Vagina (tissue), 2 donors: ENCODE measurements around the gene UNC5B. TPM values are rescaled to one million over a fixed set of nuclear protein-coding genes. Genes with fewer than 3 reads are reported as not detected.
A peak's percentile ranks its signal among the peaks of the same experiment; 100 is the strongest.

Source experiments
- DNase-seq, 2 donors: peaks; one replicate each; pipeline ENCODE4 v3.0.0-alpha.2; 2017; ENCODE audit errors: extremely low spot score in 2 of 2
- H3K27ac ChIP-seq: fragments of 200-600 bp; sonication (generic); one replicate; pipeline ENCODE4 v1.5.1; 2019
- H3K27me3 ChIP-seq: fragments of 200-600 bp; sonication (generic); one replicate; pipeline ENCODE4 v1.5.1; 2019
- H3K36me3 ChIP-seq, 2 donors: fragments of 200-600 bp; sonication (generic); one replicate each; pipeline ENCODE4 v1.5.1; 2017 to 2019
- H3K4me1 ChIP-seq: fragments of 200-600 bp; sonication (generic); one replicate; pipeline ENCODE4 v1.5.1; 2019
- H3K4me3 ChIP-seq, 2 donors: fragments of 200-600 bp; sonication (generic); 1 replicate in 1 of 2; 2 replicates in 1 of 2; pipeline ENCODE4 v1.5.1; 2016 to 2019
- H3K9me3 ChIP-seq: fragments of 200-600 bp; sonication (generic); one replicate; pipeline ENCODE4 v1.5.1; 2019
- CTCF ChIP-seq, 3 experiments: fragments of 450-650 bp in 2 of 3; fragments of 200-600 bp in 1 of 3; sonication (generic) in 1 of 3; IDR thresholded peaks; one replicate each; pipeline ENCODE4 v1.5.1; 2017 to 2019; ENCODE audit warnings: antibody characterized with exemption in 3 of 3, mild to moderate bottlenecking in 2 of 3, moderate library complexity in 2 of 3
- POLR2A ChIP-seq, 2 donors: fragments of 450-650 bp; IDR thresholded peaks; one replicate each; pipeline ENCODE4 v1.6.1; 2017; ENCODE audit warnings: antibody characterized with exemption in 2 of 2, mild to moderate bottlenecking in 2 of 2, moderate library complexity in 2 of 2
- POLR2AphosphoS5 ChIP-seq, 2 donors: sonication (generic); formaldehyde crosslinking; IDR thresholded peaks; one replicate each; pipeline ENCODE4 v1.9.0; 2017; ENCODE audit warnings: antibody characterized with exemption in 2 of 2, mild to moderate bottlenecking in 2 of 2, low read depth in 1 of 2; ENCODE audit not compliant: insufficient read depth in 1 of 2
- intact Hi-C: fragments of 100-400 bp; cut with DNase I; formaldehyde crosslinking; loops from one replicate; pipeline ENCODE4 v1.15.1; 2023
- total RNA-seq: library from RNA; depleted of rRNA; stranded (reverse); fragments of >200 nt; gene quantifications from one replicate; pipeline ENCODE4 v1.2.3, GENCODE V29; 2016

UNC5B gene
- total RNA-seq, 1 donor from 2014 or later: 24.3 TPM

GRCh38 chr10:71284544-71285179, 72.3 kb downstream of the UNC5B start:
- intact Hi-C loops: loop anchor here (5.0 kb wide), 1 partner anchor 357 kb away; no protein-coding TSS in a partner anchor
- no peak for DNase-seq
- no peaks in the 10 kb centered on the region for H3K9me3 ChIP-seq
- TF ChIP-seq POLR2A (IDR thresholded peaks at IDR 0.05): no peak
- TF ChIP-seq CTCF (IDR thresholded peaks at IDR 0.05): no peak
- TF ChIP-seq POLR2AphosphoS5 (IDR thresholded peaks at IDR 0.05; ENCODE audit: insufficient read depth in 1 of 2, low read depth in 1 of 2): no peak
- H3K36me3 ChIP-seq: peaks cover 0 to 20% of the 10 kb centered on the region in 2 donors
- no peaks in the 10 kb centered on the region for H3K4me1 ChIP-seq
- H3K27ac ChIP-seq: no peak overlapping the region
- no peak overlapping the region for H3K4me3 ChIP-seq
- H3K27me3 ChIP-seq: no peaks in the 10 kb centered on the region

GRCh38 chr10:71285180-71285545, 72.8 kb downstream of the UNC5B start:
- H3K27me3 ChIP-seq: no peaks in the 10 kb centered on the region
- TF ChIP-seq CTCF (IDR thresholded peaks at IDR 0.05) (peak; percentile 52 to 79 (median 70)), POLR2AphosphoS5 (IDR thresholded peaks at IDR 0.05; ENCODE audit: insufficient read depth in 1 of 2, low read depth in 1 of 2) (no peak), POLR2A (IDR thresholded peaks at IDR 0.05) (no peak)
- no peak overlapping the region for H3K4me3 ChIP-seq
- H3K9me3 ChIP-seq: no peaks in the 10 kb centered on the region
- H3K36me3 ChIP-seq: peaks cover 0 to 20% of the 10 kb centered on the region in 2 donors
- DNase-seq: no peak
- H3K4me1 ChIP-seq: no peaks in the 10 kb centered on the region
- intact Hi-C loops: loop anchor here (5.0 kb wide), 1 partner anchor 358 kb away; no protein-coding TSS in a partner anchor
- no peak overlapping the region for H3K27ac ChIP-seq

GRCh38 chr10:71285986-71286385, 73.6 kb downstream of the UNC5B start:
- Histone ChIP-seq H3K27me3 (no peaks in the 10 kb centered on the region), H3K27ac (no peak overlapping the region), H3K36me3 (peaks cover 0 to 27% of the 10 kb centered on the region in 2 donors), H3K4me3 (no peak overlapping the region), H3K4me1 (no peaks in the 10 kb centered on the region), H3K9me3 (no peaks in the 10 kb centered on the region)
- intact Hi-C loops: loop anchor here (5.0 kb wide), 1 partner anchor 359 kb away; no protein-coding TSS in a partner anchor
- TF ChIP-seq POLR2AphosphoS5 (IDR thresholded peaks at IDR 0.05; ENCODE audit: insufficient read depth in 1 of 2, low read depth in 1 of 2) (no peak), CTCF (IDR thresholded peaks at IDR 0.05) (no peak), POLR2A (IDR thresholded peaks at IDR 0.05) (no peak)
- DNase-seq: no peak

GRCh38 chr10:71286521-71287294, 74.3 kb downstream of the UNC5B start:
- Histone ChIP-seq H3K4me3 (no peak overlapping the region), H3K9me3 (no peaks in the 10 kb centered on the region), H3K27ac (no peak overlapping the region), H3K27me3 (no peaks in the 10 kb centered on the region), H3K4me1 (no peaks in the 10 kb centered on the region), H3K36me3 (peaks cover 0 to 34% of the 10 kb centered on the region in 2 donors)
- DNase-seq: no peak
- no peak for TF ChIP-seq POLR2AphosphoS5 (IDR thresholded peaks at IDR 0.05; ENCODE audit: insufficient read depth in 1 of 2, low read depth in 1 of 2)
- TF ChIP-seq POLR2A (IDR thresholded peaks at IDR 0.05): no peak
- no peak for TF ChIP-seq CTCF (IDR thresholded peaks at IDR 0.05)
- intact Hi-C loops: loop anchor here (5.0 kb wide), 1 partner anchor 359 kb away; no protein-coding TSS in a partner anchor
